NCI-H345 treated with DMSO at 0.1 percent for 48 hours (cell line): ENCODE results near the gene KCNA3.
A peak's percentile ranks its signal among the peaks of the same experiment; 100 is the strongest.

ENCODE experiments used
- DNase-seq: peaks from one replicate; lab custom pipeline; 2025; ENCODE audit not compliant: unreplicated experiment; lab: John Stamatoyannopoulos, UW

KCNA3 gene

DNA sequence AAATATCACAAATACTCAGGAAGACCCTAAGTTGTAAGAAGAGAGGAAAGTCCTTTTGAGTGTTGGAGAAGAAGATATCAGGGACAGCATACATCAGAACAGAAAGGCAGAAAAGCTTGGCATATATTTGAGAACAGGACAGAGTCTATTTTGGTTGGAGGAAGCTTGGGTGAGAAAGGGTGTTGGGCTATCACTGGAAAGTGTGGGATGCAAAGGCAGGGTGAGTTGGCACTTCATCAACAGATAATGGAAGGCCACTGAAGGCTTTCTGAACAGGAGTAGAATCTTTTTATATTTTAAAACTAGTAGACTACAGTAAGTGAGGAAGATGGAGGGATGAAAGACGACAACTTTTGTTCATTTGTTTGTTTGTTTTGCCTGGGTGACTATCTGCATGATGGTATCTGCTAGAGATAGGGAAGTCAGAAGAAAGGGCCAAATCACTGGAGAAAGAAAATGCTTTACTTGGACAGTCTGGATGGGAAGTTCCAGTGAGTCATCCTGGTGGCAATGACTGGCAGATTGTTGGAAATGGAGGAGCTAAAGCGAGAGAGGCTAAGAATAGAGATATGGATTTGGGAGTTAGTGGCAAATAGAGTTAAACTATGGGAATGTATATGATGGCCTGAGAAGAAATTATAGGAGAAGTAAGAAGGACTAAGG lies 34.9 kb downstream of the KCNA3 start:
- DNase-seq, result no peak

DNA sequence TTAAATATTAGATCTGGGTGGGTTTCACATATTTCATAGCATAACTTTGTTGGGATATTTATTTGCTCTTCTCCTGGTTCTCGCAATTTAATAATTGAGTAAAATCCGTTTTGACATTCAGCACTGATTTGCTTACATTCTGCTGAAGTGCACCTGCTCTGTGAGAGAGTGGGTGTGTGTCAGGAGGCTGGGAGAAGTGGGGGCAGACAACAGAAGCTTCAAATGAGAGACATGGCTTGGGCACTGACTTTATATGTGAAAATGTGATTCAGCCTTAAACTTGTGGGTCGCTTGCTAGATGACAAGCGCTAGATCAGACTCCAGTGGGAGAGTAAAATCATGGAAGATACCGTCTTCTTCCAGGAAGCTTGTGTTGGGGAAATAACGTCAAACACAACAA lies 36.2 kb downstream of the KCNA3 start:
- DNase-seq, result no peak

DNA sequence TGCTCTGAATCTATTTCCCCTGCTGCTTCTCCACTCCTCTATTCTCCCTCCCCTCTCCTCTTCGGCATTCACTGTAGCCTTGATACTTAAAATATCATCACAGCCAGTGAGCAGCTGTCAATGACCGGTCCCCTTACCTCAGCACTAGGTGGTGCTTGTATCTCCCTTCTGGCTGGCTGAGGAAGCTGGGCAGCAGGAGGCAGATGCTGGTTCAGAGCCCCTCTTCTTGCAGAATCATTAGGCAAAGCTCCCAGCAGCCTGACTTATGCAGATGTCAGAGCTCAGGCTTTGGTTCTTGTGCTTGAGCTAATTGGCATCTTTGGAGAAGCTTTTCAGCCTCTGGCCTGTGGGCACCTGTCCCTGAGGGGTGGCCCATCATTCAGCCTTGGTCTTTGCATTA lies 36.7 kb downstream of the KCNA3 start:
- no peak for DNase-seq

DNA sequence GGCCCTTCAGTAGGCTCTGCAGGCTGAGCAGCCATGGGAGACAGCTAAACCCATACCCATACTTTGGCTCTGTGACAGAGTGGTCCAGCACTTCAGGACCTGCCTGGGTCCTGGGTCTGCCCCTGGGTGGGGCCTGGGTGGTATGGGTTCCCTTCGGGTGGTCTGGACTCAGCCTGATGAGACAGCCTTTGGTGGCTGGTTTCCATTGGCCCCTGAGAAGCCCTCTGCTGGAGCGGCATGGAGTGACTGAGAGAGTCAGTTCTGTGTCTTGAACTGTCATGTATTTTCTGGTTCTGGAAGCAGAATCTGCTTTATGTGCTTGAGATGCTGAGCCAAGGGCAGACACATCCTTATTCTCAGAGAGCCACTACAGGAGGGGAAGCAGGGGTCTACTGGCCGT lies 37.3 kb downstream of the KCNA3 start:
- no peak for DNase-seq

DNA sequence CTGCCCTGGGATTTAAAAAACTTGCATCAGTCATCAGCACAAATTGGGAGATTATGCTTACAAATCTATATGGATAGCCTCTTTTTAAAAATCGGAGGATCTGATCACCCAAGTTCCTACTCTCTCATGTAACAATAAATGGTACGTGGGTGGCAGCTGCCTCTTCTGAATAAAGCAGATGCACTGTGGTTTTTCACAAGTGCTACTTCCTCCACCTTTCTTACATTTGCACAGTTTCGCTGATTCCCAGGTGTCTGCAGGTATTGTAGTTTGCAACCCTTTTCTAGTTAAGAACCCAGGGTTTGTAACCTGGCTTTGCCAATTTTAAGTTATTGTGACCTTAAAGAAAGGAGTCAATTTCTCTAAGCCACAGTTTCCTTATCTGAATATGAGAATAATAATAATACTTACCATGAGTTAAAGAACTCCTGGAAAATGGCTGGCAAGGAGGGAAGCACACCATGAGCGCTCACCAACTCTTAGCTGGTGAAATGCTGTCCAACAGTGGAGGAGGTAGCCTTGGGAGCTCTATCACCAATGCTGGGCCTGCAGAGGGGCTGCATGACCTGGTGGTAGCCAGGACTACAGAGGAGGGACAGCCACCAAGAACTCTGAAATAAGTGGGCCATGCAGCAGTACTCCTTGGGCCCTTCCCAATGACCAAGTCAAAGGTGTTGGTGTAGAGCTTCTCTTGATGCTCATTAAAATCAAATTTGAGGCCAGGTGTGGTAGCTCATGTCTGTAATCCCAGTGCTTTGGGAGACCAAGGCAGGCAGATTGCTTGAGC lies 38.4 kb downstream of the KCNA3 start:
- DNase-seq, result no peak

DNA sequence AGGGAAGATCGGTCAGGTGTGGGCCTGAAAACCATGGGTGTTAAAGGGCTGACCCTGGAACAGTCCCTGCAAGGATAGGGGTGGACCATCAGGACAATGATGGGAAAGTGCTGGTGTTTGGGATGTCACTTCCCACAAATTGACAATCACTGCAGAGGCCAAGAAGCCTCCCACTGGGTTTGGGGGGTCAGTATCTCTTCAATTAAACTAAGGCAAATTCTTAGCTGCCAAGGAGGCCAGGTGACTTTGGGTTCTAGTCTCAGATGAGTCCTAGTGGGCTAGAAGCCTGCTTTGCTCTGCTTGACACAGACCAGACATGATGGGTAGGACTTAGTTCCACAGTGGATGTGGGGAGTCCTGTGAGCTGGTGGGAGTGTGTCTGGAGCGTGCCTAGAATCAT lies 39.3 kb downstream of the KCNA3 start:
- no peak for DNase-seq

DNA sequence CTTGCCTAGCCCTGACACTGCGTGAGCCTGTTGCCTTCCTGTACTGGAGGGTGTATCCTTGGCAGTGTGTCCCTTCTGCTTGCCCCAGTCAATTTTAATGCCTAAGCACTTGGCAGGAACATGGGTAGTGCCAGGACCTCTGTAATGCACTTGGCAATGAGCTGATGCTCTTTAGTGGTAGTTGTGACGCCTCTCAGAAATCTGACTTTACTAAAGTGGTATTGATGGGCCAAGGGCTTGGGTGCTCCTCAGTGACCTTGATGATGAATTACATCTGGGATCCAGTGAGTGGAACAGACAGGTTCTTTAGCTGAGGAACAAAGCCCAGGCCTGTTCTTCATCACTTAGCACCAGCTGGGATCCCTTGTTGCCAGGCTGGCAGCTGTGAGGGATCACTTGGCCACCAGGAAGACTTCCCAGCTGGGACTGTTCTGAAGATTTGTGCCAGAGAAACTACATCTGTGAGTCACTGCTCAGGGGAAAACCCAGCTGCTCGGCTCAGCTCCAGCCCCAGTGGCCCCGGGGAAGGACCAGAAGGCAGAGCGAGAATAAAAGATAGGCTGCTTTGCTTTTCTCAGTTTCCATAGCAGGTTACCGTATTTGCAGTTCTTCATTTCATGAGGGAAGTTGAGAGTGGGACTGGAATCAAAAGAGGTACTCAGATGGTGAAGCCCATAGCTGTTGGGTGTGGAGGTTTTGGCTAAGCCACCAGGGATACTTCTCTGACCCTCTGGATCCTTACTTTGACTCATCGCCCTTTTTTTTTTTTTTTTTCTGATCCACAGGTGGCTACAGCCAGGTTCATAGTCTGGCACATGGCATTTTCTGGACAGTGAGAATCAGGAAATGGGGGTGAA lies 40.1 kb downstream of the KCNA3 start:
- DNase-seq, result no peak

DNA sequence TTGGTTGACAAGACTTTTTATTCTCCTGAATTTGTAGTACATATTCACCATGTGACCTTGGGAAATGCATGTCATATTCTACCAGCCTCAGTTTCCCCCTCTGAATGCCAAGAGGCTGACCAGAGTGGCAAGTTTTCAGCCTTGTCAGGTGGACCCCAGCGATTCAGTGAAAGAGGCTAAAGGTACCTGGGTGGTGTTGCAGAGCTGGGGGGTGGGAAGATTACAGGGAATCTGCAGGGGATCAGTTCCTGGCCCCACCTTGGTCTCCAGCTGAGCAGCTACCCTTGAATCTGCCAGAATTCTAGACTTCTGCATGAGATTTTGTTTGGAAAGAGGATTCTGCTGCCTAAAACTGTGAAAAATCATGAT lies 40.7 kb downstream of the KCNA3 start:
- no peak for DNase-seq

DNA sequence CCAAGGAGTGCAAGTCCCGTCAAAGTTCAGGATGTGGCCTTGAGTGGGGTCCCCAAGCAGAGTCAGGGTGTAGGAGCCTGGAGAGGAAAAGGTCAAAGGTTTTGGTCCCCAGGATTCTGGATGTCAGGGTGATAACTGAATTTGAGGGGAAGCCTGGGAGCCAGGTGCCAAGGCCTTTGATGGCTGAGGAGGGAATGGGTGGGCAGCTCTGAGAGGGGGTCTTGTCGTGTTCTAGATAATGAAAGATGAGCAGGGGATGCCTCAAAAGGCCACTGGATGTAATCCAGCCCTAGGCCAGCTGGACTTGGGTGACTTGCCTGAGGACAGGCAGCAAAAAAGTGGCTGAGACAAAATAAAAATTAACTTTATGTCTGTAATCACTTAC lies 41.1 kb downstream of the KCNA3 start:
- no peak for DNase-seq

DNA sequence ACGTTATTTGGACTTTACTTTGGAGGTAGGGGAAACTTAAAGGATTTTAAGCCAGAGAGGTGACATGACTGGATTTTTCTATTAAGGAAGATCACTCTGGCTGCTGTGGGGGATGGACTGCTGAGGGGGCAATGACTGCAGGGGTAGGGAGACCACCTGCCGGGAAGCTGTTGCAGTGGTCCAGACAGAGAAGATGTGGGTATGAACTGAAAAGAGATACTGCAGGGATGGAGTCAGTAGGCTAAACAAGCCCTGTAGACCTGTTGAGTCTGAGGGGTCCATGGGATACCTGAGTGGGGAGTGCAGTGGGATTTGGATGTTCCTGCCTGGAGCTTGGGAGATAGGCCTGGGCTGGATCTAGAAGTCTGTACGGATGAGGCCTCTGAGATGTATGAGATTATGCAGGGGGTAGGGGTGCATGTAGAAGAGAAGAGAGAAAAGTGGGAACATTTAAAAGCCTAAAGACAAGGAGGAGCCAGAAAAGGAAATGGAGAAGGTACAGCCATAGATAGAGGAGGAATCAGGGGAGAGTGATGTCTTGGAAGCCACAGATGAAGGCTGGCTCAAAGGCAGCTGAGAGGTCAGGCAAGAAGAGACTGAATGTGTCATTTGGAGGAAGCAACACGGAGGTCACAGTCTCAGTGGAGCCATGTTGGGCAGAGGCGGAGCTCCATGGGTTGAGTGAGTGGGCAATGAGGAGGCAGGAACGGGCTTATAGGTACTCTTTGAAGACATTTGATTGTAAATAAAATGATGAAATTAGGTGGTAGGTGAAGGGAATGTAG lies 42.7 kb downstream of the KCNA3 start:
- DNase-seq, result no peak

DNA sequence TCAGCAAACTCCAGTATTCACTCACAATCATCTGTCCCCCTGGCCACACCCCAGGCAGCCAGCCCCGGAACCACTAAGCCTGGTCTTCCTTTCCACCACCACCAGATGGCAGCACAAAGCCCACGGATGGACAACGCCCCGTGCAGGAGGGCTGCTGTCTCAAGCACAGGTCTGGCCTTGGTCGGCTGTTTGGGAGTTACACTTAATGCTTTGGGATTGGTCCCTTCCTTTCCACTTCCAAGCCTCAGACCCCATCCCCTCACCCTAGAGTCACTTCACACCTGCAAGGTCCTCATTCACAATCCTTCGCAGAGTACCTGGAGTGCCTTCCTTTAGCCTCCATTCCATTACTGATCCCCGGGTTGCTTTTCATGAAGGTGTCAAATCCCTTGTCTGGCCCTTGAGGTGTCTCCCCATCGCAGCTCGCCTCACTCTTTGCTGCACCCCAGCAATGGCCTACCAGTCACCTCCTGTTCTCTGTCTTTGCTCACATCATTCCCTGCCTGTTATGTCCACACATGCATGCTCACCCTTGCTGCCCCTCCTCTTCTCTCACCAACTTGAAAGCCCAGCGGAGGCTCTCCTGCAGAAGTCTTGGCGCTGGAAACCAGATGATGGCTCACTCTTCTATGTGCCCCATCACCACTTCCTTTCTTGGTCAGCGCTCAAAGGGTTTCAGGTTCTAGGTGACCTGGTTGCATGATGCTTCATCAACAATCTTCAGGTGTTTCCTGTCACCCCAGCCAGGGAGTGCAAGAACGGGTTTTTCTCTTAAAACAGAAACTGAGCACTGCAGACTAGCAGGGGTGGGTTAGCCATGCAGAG lies 43.7 kb downstream of the KCNA3 start:
- peak; percentile 50 for DNase-seq

DNA sequence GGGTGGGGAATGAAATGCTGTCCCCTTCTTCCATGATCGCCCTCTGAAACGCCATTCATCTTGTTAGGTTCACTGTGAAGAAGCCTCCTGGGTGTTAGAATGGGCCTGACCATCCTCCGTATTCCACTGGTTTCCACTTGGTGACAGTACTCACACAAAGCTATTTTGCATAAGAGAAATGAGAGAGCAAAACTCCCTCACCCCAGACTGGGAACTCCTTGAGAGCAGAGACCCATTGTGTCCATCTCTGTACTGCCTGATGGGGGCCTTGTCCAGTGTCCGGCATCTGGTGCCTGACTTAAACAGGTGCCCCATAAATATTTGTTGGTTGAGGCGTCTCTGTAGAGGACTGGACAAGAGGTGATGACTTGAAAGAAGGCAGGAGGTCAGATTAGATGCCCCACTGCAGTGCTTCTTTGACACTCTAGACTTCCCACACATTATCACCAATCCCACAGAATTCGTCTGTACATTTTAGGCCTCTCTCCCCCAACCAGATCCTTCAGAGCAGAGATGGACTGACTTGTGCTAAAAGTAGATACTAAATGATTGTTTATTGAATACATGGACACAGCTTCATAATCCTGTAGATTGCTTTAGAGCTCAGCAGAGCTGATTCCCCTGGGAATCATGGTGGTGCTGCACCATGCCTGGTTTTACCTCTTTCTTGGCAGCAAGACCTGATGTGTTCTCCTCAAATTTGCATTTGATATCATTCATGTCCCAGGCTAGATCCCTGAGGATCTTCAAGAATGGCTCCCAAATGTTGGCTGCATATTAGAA lies 46.2 kb downstream of the KCNA3 start:
- DNase-seq, result no peak

DNA sequence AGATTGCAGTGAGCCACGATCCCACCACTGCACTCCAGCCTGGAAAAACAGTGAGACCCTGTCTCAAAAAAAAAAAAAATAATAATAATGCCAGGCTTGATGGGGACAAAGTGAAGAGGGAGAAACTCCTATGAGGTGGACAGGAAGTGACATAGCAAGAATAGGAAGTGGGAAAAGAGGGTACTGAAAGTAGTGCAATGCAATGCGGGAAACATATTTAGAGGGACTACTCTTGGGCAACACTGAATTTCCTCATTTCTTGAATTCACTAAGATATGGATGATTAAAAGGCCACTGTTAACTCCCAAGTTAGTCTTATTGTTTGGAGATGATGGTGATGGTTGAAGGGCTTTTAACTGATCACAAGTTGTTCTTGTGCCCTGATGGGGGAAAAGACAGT lies 47.0 kb downstream of the KCNA3 start:
- no peak for DNase-seq

DNA sequence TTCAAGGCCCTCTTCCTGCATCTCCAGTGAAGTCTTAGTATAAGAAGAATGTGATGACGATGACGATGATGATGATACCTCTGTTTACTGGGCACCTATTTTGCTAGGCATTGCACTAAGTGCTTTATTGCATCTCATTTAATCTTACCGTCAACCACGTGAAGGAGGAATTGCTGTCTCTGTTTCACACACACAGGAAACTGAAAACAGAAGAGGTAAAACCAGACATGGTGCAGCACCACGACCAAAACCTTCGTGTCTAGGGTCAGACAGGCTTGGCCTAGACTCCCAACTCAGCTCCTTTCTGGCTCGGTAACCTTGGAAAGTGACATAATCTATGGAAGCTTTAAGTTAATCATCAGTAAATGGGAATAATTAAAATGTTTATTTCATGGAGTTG lies 47.9 kb downstream of the KCNA3 start:
- DNase-seq, result no peak
